PFSK-1 (cell line): ENCODE results near the gene TMEM72.

Experiments
- FOXP2 ChIP-seq: optimal IDR thresholded peaks from 2 replicates; pipeline ENCODE3; 2011; ENCODE audit warnings: borderline replicate concordance, control low read depth, inconsistent platforms; ENCODE audit not compliant: insufficient read depth; ENCODE audit errors: extremely low read length, extremely low read depth
- POLR2AphosphoS5 ChIP-seq: IDR thresholded peaks from 2 replicates; pipeline ENCODE4 v1.6.1; 2012; ENCODE audit warnings: low read depth, mild to moderate bottlenecking, control low read depth, low read length, moderate library complexity
- SIN3A ChIP-seq: IDR thresholded peaks from 2 replicates; pipeline ENCODE4 v1.6.1; 2012; ENCODE audit warnings: mild to moderate bottlenecking, low read length, moderate library complexity, borderline replicate concordance; ENCODE audit not compliant: insufficient read depth
- TAF1 ChIP-seq: IDR thresholded peaks from 2 replicates; pipeline ENCODE4 v1.6.1; 2012; ENCODE audit warnings: low read length, control low read depth, borderline replicate concordance; ENCODE audit not compliant: insufficient read depth
- TF ChIP-seq, protein P1 (sequence below), 2 experiments: IDR thresholded peaks; 2 replicates each; pipeline versions ENCODE4 v1.6.1 to v1.8.0; 2011 to 2012; ENCODE audit warnings: low read depth in 2 of 2, low read length in 2 of 2, control low read depth in 1 of 2, inconsistent platforms in 1 of 2, mild to moderate bottlenecking in 1 of 2, moderate library complexity in 1 of 2; ENCODE audit not compliant: insufficient read depth in 1 of 2

Gene TMEM72

GRCh38 chr10:44908936-44909630 lies 2.1 kb upstream of the TMEM72 start:
- TF ChIP-seq FOXP2 (no peak), POLR2AphosphoS5 (no peak), TAF1 (no peak), SIN3A (no peak)
- TF ChIP-seq, protein P1, sequence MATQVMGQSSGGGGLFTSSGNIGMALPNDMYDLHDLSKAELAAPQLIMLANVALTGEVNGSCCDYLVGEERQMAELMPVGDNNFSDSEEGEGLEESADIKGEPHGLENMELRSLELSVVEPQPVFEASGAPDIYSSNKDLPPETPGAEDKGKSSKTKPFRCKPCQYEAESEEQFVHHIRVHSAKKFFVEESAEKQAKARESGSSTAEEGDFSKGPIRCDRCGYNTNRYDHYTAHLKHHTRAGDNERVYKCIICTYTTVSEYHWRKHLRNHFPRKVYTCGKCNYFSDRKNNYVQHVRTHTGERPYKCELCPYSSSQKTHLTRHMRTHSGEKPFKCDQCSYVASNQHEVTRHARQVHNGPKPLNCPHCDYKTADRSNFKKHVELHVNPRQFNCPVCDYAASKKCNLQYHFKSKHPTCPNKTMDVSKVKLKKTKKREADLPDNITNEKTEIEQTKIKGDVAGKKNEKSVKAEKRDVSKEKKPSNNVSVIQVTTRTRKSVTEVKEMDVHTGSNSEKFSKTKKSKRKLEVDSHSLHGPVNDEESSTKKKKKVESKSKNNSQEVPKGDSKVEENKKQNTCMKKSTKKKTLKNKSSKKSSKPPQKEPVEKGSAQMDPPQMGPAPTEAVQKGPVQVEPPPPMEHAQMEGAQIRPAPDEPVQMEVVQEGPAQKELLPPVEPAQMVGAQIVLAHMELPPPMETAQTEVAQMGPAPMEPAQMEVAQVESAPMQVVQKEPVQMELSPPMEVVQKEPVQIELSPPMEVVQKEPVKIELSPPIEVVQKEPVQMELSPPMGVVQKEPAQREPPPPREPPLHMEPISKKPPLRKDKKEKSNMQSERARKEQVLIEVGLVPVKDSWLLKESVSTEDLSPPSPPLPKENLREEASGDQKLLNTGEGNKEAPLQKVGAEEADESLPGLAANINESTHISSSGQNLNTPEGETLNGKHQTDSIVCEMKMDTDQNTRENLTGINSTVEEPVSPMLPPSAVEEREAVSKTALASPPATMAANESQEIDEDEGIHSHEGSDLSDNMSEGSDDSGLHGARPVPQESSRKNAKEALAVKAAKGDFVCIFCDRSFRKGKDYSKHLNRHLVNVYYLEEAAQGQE (IDR thresholded peaks at IDR 0.05; ENCODE audit: insufficient read depth in 1 of 2, low read depth in 2 of 2, low read length in 2 of 2): no peak

DNA sequence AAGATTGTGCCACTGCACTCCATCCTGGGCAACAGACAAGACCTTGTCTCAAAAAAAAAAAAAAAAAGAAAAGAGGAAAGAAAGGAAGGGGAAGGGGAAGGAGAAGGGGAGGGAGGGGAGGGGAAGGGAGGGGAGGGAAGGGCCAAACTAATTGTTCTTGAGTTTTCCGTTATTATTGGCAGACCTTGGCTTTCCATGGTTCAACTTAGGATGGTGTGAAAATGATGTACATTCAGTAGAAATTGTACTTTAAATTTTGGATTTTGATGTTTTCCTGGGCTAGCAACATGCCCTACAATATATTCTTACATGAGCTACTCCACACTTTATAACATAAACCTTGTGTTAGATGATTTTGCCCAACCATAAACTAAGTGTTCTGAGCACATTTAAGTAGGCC lies 1.2 kb upstream of the TMEM72 start:
- TF ChIP-seq, protein P1 (IDR thresholded peaks at IDR 0.05; ENCODE audit: insufficient read depth in 1 of 2, low read depth in 2 of 2, low read length in 2 of 2): no peak
- TF ChIP-seq FOXP2 (no peak), TAF1 (no peak), POLR2AphosphoS5 (no peak), SIN3A (no peak)

GRCh38 chr10:44910602-44911001 lies 535 bp upstream of the TMEM72 start:
- TF ChIP-seq SIN3A: no peak
- TF ChIP-seq FOXP2: no peak
- no peak for TF ChIP-seq TAF1
- TF ChIP-seq POLR2AphosphoS5: no peak
- TF ChIP-seq, protein P1 (IDR thresholded peaks at IDR 0.05; ENCODE audit: insufficient read depth in 1 of 2, low read depth in 2 of 2, low read length in 2 of 2): no peak

GRCh38 chr10:44911951-44912350 lies 814 bp downstream of the TMEM72 start:
- TF ChIP-seq, protein P1 (IDR thresholded peaks at IDR 0.05; ENCODE audit: insufficient read depth in 1 of 2, low read depth in 2 of 2, low read length in 2 of 2): no peak
- TF ChIP-seq POLR2AphosphoS5: no peak
- TF ChIP-seq TAF1: no peak
- TF ChIP-seq SIN3A: no peak
- no peak for TF ChIP-seq FOXP2

GRCh38 chr10:44913350-44914081 lies 2.4 kb downstream of the TMEM72 start:
- TF ChIP-seq TAF1: no peak
- no peak for TF ChIP-seq FOXP2
- TF ChIP-seq POLR2AphosphoS5: no peak
- TF ChIP-seq SIN3A: no peak
- TF ChIP-seq, protein P1 (IDR thresholded peaks at IDR 0.05; ENCODE audit: insufficient read depth in 1 of 2, low read depth in 2 of 2, low read length in 2 of 2): no peak
